Panc1 (cell line): ENCODE data around the gene SLC9A2. TPM values are rescaled to one million over a fixed set of nuclear protein-coding genes. Genes with fewer than 3 reads are reported as not detected.

ENCODE experiments used
- ATAC-seq: fragments of 200-7000 bp; cut with Tn5 transposase; 2 replicates; pipeline ENCODE4 v1.9.1; 2020; ENCODE audit warnings: mild to moderate bottlenecking, moderate library complexity
- BruUV-seq: library from RNA; stranded (reverse); fragments of 400-500 nt; replicated peaks from 2 replicates; lab custom pipeline; 2021; lab: Mats Ljungman, UMichigan
- CTCF ChIA-PET: fragments of 300-600 bp; sonication (Branson Sonifier 250); formaldehyde crosslinking; loops from one replicate; lab custom pipeline; 2022; ENCODE audit warnings: antibody characterized with exemption; lab: Charles Lee
- POLR2A ChIA-PET: fragments of 300-600 bp; sonication (Branson Sonifier 250); formaldehyde crosslinking; loops from one replicate; lab custom pipeline; 2022; ENCODE audit warnings: antibody characterized with exemption; lab: Charles Lee
- DNase-seq: peaks from one replicate; pipeline ENCODE4 v3.0.0-alpha.2; 2010; ENCODE audit warnings: low read depth, low spot score
- H3K27ac ChIP-seq: 2 replicates; pipeline ENCODE4 v1.5.1; 2011; ENCODE audit warnings: mild to moderate bottlenecking, low read length, inconsistent platforms
- H3K27me3 ChIP-seq: fragments of 200-500 bp; sonication (Bioruptor generic); 2 replicates; pipeline ENCODE4 v1.6.0; 2014; ENCODE audit warnings: low read length, inconsistent platforms; ENCODE audit not compliant: control insufficient read depth, insufficient read depth
- H3K36me3 ChIP-seq: fragments of 200-500 bp; sonication (Bioruptor generic); 2 replicates; pipeline ENCODE4 v1.5.1; 2014; ENCODE audit warnings: inconsistent platforms, mild to moderate bottlenecking, low read length, moderate library complexity; ENCODE audit not compliant: control insufficient read depth, insufficient read depth
- H3K4me1 ChIP-seq: 2 replicates; pipeline ENCODE4 v1.5.1; 2011; ENCODE audit warnings: inconsistent platforms, mild to moderate bottlenecking, low read length, moderate library complexity; ENCODE audit not compliant: control insufficient read depth, insufficient read depth
- H3K4me3 ChIP-seq, 2 experiments: 2 replicates each; pipeline ENCODE4 v1.5.1; 2011 to 2012; ENCODE audit warnings: low read depth in 2 of 2, low read length in 2 of 2, mild to moderate bottlenecking in 2 of 2, inconsistent platforms in 1 of 2, moderate library complexity in 1 of 2
- H3K9me3 ChIP-seq: fragments of 200-500 bp; sonication (Bioruptor generic); 2 replicates; pipeline ENCODE4 v1.5.1; 2014; ENCODE audit warnings: low read depth, mild to moderate bottlenecking, inconsistent platforms, low read length, moderate library complexity; ENCODE audit not compliant: control insufficient read depth, insufficient read depth
- POLR2AphosphoS5 ChIP-seq: IDR thresholded peaks from 2 replicates; pipeline ENCODE4 v1.6.1; 2012; ENCODE audit warnings: mild to moderate bottlenecking, low read depth, low read length, moderate library complexity
- SIN3A ChIP-seq: IDR thresholded peaks from 2 replicates; pipeline ENCODE4 v1.6.1; 2012; ENCODE audit warnings: low read depth, mild to moderate bottlenecking, low read length, moderate library complexity, borderline replicate concordance; ENCODE audit not compliant: insufficient read depth
- TCF7L2 ChIP-seq: IDR thresholded peaks from 2 replicates; pipeline ENCODE4 v1.6.1; 2011; ENCODE audit warnings: mild to moderate bottlenecking, low read depth, low read length, inconsistent platforms
- in situ Hi-C: cut with HindIII; loops from 2 replicates; pipeline ENCODE4 v1.10.0; 2016; ENCODE audit warnings: low sequenced_read_pairs, low pct_unique_long_range_greater_than_20kb
- intact Hi-C: fragments of 100-400 bp; cut with micrococcal nuclease; formaldehyde crosslinking; loops from one replicate; pipeline ENCODE4 v1.10.0; 2022; ENCODE audit not compliant: unreplicated experiment
- total RNA-seq: library from RNA; stranded (reverse); gene quantifications from one replicate; pipeline ENCODE4 v1.2.1, GENCODE V29; 2021; ENCODE audit not compliant: unreplicated experiment
- TF ChIP-seq, protein P1 (sequence below), 2 experiments: IDR thresholded peaks; 2 replicates each; pipeline ENCODE4 v1.6.1; 2011 to 2012; ENCODE audit warnings: low read depth in 2 of 2, control low read depth in 1 of 2, low read length in 1 of 2, mild to moderate bottlenecking in 1 of 2, moderate library complexity in 1 of 2; ENCODE audit not compliant: insufficient read depth in 1 of 2
- TF ChIP-seq, protein P2 (sequence below): fragments of 450-650 bp; IDR thresholded peaks from 2 replicates; pipeline ENCODE4 v1.5.1; 2017; ENCODE audit warnings: mild to moderate bottlenecking

SLC9A2 gene
- total RNA-seq, 1 experiment from 2014 or later = 4.1 TPM

DNA sequence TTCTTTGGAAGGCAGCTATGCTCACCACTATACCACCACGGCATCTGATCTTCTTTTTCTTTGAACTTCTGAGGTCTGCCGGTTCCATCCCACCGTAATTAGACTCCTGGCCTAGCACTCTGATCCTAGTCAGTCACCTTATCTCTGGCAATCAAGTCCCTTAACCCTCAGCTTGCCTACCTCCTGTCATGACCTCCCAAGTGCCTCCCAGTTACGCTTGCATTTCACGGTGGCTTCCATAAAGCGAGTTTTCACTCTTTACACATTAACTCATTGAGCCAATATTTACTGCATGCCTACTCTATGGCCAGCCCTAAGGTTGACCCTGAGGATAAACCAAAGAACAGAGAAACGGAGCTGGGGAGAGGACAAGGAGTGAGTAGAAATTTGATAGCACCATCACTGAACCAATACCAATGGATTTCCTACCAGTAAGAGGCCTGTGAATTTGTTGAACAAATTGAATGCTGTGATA is 104.7 kb downstream of the SLC9A2 start:
- intact Hi-C loops (no loop called here), in situ Hi-C loops (no loop called here)
- Histone ChIP-seq H3K36me3 (peaks cover 7% of the 10 kb centered on the region), H3K4me1 (no peaks in the 10 kb centered on the region), H3K4me3 (no peak overlapping the region), H3K9me3 (no peaks in the 10 kb centered on the region), H3K27me3 (no peaks in the 10 kb centered on the region), H3K27ac (no peak overlapping the region)
- DNase-seq (no peak), ATAC-seq (no peak)
- CTCF ChIA-PET = no interaction called here
- no TSS peak for BruUV-seq
- POLR2A ChIA-PET = no interaction called here
- TF ChIP-seq SIN3A (no peak), POLR2AphosphoS5 (no peak), TCF7L2 (no peak)
- TF ChIP-seq, protein P1, sequence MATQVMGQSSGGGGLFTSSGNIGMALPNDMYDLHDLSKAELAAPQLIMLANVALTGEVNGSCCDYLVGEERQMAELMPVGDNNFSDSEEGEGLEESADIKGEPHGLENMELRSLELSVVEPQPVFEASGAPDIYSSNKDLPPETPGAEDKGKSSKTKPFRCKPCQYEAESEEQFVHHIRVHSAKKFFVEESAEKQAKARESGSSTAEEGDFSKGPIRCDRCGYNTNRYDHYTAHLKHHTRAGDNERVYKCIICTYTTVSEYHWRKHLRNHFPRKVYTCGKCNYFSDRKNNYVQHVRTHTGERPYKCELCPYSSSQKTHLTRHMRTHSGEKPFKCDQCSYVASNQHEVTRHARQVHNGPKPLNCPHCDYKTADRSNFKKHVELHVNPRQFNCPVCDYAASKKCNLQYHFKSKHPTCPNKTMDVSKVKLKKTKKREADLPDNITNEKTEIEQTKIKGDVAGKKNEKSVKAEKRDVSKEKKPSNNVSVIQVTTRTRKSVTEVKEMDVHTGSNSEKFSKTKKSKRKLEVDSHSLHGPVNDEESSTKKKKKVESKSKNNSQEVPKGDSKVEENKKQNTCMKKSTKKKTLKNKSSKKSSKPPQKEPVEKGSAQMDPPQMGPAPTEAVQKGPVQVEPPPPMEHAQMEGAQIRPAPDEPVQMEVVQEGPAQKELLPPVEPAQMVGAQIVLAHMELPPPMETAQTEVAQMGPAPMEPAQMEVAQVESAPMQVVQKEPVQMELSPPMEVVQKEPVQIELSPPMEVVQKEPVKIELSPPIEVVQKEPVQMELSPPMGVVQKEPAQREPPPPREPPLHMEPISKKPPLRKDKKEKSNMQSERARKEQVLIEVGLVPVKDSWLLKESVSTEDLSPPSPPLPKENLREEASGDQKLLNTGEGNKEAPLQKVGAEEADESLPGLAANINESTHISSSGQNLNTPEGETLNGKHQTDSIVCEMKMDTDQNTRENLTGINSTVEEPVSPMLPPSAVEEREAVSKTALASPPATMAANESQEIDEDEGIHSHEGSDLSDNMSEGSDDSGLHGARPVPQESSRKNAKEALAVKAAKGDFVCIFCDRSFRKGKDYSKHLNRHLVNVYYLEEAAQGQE (IDR thresholded peaks at IDR 0.05; ENCODE audit: insufficient read depth in 1 of 2, low read depth in 2 of 2, low read length in 1 of 2) = no peak
- TF ChIP-seq, protein P2, sequence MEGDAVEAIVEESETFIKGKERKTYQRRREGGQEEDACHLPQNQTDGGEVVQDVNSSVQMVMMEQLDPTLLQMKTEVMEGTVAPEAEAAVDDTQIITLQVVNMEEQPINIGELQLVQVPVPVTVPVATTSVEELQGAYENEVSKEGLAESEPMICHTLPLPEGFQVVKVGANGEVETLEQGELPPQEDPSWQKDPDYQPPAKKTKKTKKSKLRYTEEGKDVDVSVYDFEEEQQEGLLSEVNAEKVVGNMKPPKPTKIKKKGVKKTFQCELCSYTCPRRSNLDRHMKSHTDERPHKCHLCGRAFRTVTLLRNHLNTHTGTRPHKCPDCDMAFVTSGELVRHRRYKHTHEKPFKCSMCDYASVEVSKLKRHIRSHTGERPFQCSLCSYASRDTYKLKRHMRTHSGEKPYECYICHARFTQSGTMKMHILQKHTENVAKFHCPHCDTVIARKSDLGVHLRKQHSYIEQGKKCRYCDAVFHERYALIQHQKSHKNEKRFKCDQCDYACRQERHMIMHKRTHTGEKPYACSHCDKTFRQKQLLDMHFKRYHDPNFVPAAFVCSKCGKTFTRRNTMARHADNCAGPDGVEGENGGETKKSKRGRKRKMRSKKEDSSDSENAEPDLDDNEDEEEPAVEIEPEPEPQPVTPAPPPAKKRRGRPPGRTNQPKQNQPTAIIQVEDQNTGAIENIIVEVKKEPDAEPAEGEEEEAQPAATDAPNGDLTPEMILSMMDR = no peak

DNA sequence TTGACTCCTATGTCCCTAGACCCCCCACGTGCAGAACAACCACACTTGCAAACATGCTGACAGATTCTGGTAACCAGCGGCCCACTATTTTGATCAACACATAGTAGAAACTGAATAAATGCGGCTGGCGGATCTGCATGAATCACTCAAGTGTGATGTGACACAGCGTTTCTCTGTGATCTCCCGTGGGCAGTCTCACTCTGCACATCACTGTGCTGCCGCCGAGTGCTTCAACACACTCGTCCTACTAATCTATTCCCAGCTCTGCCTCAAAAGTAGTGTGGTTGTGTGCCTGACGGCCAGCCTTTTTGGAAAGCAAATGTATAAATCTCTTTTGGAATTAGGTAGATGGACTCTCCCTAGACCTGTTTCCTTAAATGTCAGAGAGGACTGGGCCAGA is 105.2 kb downstream of the SLC9A2 start:
- DNase-seq (no peak), ATAC-seq (no peak)
- TF ChIP-seq, protein P2 = no peak
- TF ChIP-seq SIN3A = no peak
- TF ChIP-seq, protein P1 (IDR thresholded peaks at IDR 0.05; ENCODE audit: insufficient read depth in 1 of 2, low read depth in 2 of 2, low read length in 1 of 2) = no peak
- TF ChIP-seq TCF7L2 = no peak
- TF ChIP-seq POLR2AphosphoS5 = no peak
- in situ Hi-C loops (no loop called here), intact Hi-C loops (no loop called here)
- Histone ChIP-seq H3K36me3 (peaks cover 7% of the 10 kb centered on the region), H3K4me3 (no peak overlapping the region), H3K4me1 (no peaks in the 10 kb centered on the region), H3K27me3 (no peaks in the 10 kb centered on the region), H3K27ac (no peak overlapping the region), H3K9me3 (no peaks in the 10 kb centered on the region)
- BruUV-seq = no TSS peak
- ChIA-PET CTCF (no interaction called here), POLR2A (no interaction called here)
